CD4-positive, alpha-beta T cell (primary cell): ENCODE results near the gene SLC28A1. TPM values are rescaled to one million over a fixed set of nuclear protein-coding genes. Genes with fewer than 3 reads are reported as not detected.

ENCODE experiments used
- ATAC-seq: fragments of 200-7000 bp; cut with Tn5 transposase; one replicate; pipeline ENCODE4 v1.10.0; 2022; ENCODE audit warnings: mild to moderate bottlenecking; ENCODE audit not compliant: poor library complexity
- CTCF ChIA-PET: fragments of 350-600 bp; sonication (Branson Sonifier 250); formaldehyde crosslinking; loops from one replicate; lab custom pipeline; 2021; ENCODE audit warnings: antibody characterized with exemption, inconsistent platforms; lab: Charles Lee
- POLR2A ChIA-PET: fragments of 350-600 bp; sonication (Branson Sonifier 250); formaldehyde crosslinking; loops from one replicate; lab custom pipeline; 2021; ENCODE audit warnings: antibody characterized with exemption, inconsistent platforms; lab: Charles Lee
- DNase-seq, 14 experiments: peaks; one replicate each; pipeline ENCODE4 v3.0.0-alpha.2; 2013 to 2020; ENCODE audit warnings: mixed read lengths in 2 of 14
- H3K27ac ChIP-seq, 2 donors: one replicate each; pipeline versions ENCODE4 v1.5.1 to v1.7.0; 2013; ENCODE audit warnings: low read length in 2 of 2, low read depth in 1 of 2, mild to moderate bottlenecking in 1 of 2
- H3K27me3 ChIP-seq, 2 experiments: 1 replicate in 1 of 2; 2 replicates in 1 of 2; pipeline versions ENCODE4 v1.6.1 to v1.7.0; 2013; ENCODE audit warnings: low read length in 2 of 2, control low read depth in 1 of 2, mild to moderate bottlenecking in 1 of 2, moderate library complexity in 1 of 2; ENCODE audit not compliant: insufficient read depth in 2 of 2, control insufficient read depth in 1 of 2
- H3K36me3 ChIP-seq: one replicate; pipeline ENCODE4 v1.6.1; 2013; ENCODE audit warnings: low read length, control low read depth; ENCODE audit not compliant: insufficient read depth
- H3K4me1 ChIP-seq: one replicate; pipeline ENCODE4 v1.6.1; 2013; ENCODE audit warnings: low read length, control low read depth; ENCODE audit not compliant: insufficient read depth
- H3K4me3 ChIP-seq: one replicate; pipeline ENCODE4 v1.5.1; 2013; ENCODE audit warnings: mild to moderate bottlenecking, low read length, moderate library complexity
- H3K9me3 ChIP-seq, 2 experiments: 1 replicate in 1 of 2; 2 replicates in 1 of 2; pipeline versions ENCODE4 v1.6.1 to v1.7.0; 2013; ENCODE audit warnings: low read length in 2 of 2, mild to moderate bottlenecking in 2 of 2, control low read depth in 1 of 2, moderate library complexity in 1 of 2; ENCODE audit not compliant: control insufficient read depth in 1 of 2, insufficient read depth in 1 of 2
- H3K27ac Mint-ChIP-seq: one replicate; pipeline ENCODE4 v1.8.0; 2020; ENCODE audit warnings: mixed read lengths
- H3K27me3 Mint-ChIP-seq: one replicate; pipeline ENCODE4 v1.8.0; 2021; ENCODE audit warnings: mixed read lengths
- H3K36me3 Mint-ChIP-seq: one replicate; pipeline ENCODE4 v1.8.0; 2021; ENCODE audit warnings: low read depth, mixed read lengths
- H3K4me1 Mint-ChIP-seq: one replicate; pipeline ENCODE4 v1.8.0; 2021; ENCODE audit warnings: low read depth, mixed read lengths
- H3K4me3 Mint-ChIP-seq: one replicate; pipeline ENCODE4 v1.8.0; 2020; ENCODE audit warnings: mild to moderate bottlenecking, mixed read lengths
- H3K9me3 Mint-ChIP-seq: one replicate; pipeline ENCODE4 v1.8.0; 2020; ENCODE audit warnings: mixed read lengths
- intact Hi-C, 2 experiments: fragments of 100-400 bp; cut with DNase I in 1 of 2; cut with micrococcal nuclease in 1 of 2; formaldehyde crosslinking; loops; one replicate each; pipeline versions ENCODE4 v1.15.1 to v1.9.0; 2023 to 2025; cut with DNase I, micrococcal nuclease
- total RNA-seq, 174 experiments: library from RNA in 2 of 174; stranded (reverse) in 2 of 174; gene quantifications; one replicate each; pipeline ENCODE4 v1.2.3 and lab custom pipeline; 2021 to 2026
- TF ChIP-seq, protein P1 (sequence below): fragments of 200-600 bp; IDR thresholded peaks from one replicate; pipeline ENCODE4 v1.8.0; 2022; ENCODE audit warnings: antibody characterized with exemption, mild to moderate bottlenecking

The SLC28A1 gene
- total RNA-seq, 2 experiments from 2014 or later = not detected

DNA sequence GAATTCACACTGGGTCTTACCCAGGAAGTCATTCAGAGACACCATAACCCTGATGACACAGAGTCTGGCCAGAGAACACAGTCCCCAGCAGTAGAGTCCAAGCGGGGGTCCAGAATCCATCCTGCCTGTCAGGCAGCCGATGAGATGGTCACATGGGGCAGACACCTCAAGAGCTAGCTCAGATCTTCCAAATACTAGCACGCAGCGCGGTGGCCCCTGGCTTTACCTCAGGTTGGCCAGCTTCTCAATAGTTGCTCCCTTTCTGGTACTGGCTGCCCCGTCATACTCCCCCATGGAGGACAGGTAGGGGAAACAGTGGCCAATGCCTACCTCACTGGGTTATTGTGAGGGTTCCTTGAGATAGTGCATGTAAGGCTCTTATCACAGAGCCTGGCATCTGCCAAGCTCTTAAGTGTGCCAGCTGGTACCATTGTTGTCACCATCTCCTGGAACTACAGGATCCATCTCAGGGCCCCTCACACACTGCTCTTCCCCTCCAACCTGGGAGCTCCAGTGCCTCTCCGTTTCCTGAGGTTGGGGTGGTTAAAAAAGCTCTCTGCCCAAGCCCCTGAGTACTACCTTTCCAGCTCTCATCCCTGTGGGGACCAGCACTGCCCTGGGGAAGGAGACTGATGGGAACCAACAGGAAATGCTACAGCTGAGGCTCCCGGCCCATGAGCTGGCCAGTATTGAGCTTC is 3.5 kb upstream of the SLC28A1 start:
- no peaks in the 10 kb centered on the region for H3K27me3 Mint-ChIP-seq
- ATAC-seq (no peak), DNase-seq (no peak)
- intact Hi-C loops = no loop called here
- no peaks in the 10 kb centered on the region for H3K4me1 Mint-ChIP-seq
- H3K36me3 ChIP-seq = no peaks in the 10 kb centered on the region
- TF ChIP-seq, protein P1, sequence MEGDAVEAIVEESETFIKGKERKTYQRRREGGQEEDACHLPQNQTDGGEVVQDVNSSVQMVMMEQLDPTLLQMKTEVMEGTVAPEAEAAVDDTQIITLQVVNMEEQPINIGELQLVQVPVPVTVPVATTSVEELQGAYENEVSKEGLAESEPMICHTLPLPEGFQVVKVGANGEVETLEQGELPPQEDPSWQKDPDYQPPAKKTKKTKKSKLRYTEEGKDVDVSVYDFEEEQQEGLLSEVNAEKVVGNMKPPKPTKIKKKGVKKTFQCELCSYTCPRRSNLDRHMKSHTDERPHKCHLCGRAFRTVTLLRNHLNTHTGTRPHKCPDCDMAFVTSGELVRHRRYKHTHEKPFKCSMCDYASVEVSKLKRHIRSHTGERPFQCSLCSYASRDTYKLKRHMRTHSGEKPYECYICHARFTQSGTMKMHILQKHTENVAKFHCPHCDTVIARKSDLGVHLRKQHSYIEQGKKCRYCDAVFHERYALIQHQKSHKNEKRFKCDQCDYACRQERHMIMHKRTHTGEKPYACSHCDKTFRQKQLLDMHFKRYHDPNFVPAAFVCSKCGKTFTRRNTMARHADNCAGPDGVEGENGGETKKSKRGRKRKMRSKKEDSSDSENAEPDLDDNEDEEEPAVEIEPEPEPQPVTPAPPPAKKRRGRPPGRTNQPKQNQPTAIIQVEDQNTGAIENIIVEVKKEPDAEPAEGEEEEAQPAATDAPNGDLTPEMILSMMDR = no peak
- H3K4me3 Mint-ChIP-seq = no peak overlapping the region
- POLR2A ChIA-PET = no interaction called here
- H3K27ac ChIP-seq = no peak overlapping the region
- no peaks in the 10 kb centered on the region for H3K9me3 ChIP-seq
- H3K4me1 ChIP-seq = no peaks in the 10 kb centered on the region
- H3K36me3 Mint-ChIP-seq = no peaks in the 10 kb centered on the region
- no peaks in the 10 kb centered on the region for H3K27me3 ChIP-seq
- CTCF ChIA-PET = no interaction called here
- no peak overlapping the region for H3K27ac Mint-ChIP-seq
- no peak overlapping the region for H3K4me3 ChIP-seq
- no peaks in the 10 kb centered on the region for H3K9me3 Mint-ChIP-seq

DNA sequence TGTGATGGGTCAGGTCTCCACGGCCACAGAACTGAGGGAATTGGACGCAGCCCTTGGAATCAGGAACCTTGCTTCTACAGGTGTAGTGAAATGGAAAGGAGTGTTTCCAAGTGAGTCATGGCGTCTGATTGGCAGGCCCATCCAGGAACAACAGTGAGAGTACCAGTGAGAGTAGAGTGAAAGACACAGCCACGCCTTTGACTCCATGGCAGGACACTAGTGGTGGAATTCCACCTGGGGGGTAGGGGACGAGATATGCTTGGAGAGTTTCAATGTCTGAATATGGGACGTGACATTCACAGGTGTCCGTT is 3.0 kb upstream of the SLC28A1 start:
- Histone ChIP-seq H3K9me3 (no peaks in the 10 kb centered on the region), H3K27me3 (no peaks in the 10 kb centered on the region), H3K27ac (no peak overlapping the region), H3K4me1 (no peaks in the 10 kb centered on the region), H3K36me3 (no peaks in the 10 kb centered on the region), H3K4me3 (no peak overlapping the region)
- Mint-ChIP-seq H3K27ac (no peak overlapping the region), H3K27me3 (no peaks in the 10 kb centered on the region), H3K4me1 (no peaks in the 10 kb centered on the region), H3K36me3 (no peaks in the 10 kb centered on the region), H3K9me3 (no peaks in the 10 kb centered on the region), H3K4me3 (no peak overlapping the region)
- POLR2A ChIA-PET = no interaction called here
- CTCF ChIA-PET = no interaction called here
- intact Hi-C loops = no loop called here
- TF ChIP-seq, protein P1 = no peak
- DNase-seq = no peak
- no peak for ATAC-seq

DNA sequence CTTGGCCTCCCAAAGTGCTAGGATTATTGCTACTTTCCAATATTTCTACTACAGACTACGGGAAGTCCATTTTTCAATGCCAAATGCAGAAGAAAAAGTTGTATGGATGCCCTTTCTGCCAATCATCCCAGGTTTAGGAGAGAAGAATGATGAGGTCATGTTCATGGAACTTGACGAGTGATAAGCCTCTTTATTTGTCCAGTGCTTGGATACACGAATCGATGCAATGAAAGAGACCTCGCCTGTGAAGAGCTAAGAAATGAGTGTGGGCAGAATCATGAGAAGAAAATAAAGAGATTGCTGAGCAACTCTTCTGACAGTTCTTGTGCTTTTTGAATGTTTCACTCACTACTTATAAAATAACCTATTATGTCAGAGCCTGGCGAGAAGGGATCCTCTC is 996 bp upstream of the SLC28A1 start:
- TF ChIP-seq, protein P1 = no peak
- H3K27me3 Mint-ChIP-seq = no peaks in the 10 kb centered on the region
- no peak overlapping the region for H3K27ac ChIP-seq
- no peaks in the 10 kb centered on the region for H3K9me3 ChIP-seq
- ChIA-PET POLR2A (no interaction called here), CTCF (no interaction called here)
- H3K4me3 Mint-ChIP-seq = no peak overlapping the region
- H3K27ac Mint-ChIP-seq = no peak overlapping the region
- no peaks in the 10 kb centered on the region for H3K4me1 ChIP-seq
- no peaks in the 10 kb centered on the region for H3K36me3 ChIP-seq
- no peaks in the 10 kb centered on the region for H3K9me3 Mint-ChIP-seq
- H3K36me3 Mint-ChIP-seq = no peaks in the 10 kb centered on the region
- intact Hi-C loops = no loop called here
- H3K4me3 ChIP-seq = no peak overlapping the region
- no peaks in the 10 kb centered on the region for H3K4me1 Mint-ChIP-seq
- no peak for ATAC-seq
- no peaks in the 10 kb centered on the region for H3K27me3 ChIP-seq
- no peak for DNase-seq
